ENCODE results near the gene DEXI. TPM values are rescaled to one million over a fixed set of nuclear protein-coding genes. Genes with fewer than 3 reads are reported as not detected.

Gene DEXI
- total and polyA plus RNA-seq, 2 of the 13 experiments (the other 11 are each of a cell fraction or from before 2014, with no cell fraction given): 51.5 to 70.4 TPM

- TF ChIP-seq, protein P1, sequence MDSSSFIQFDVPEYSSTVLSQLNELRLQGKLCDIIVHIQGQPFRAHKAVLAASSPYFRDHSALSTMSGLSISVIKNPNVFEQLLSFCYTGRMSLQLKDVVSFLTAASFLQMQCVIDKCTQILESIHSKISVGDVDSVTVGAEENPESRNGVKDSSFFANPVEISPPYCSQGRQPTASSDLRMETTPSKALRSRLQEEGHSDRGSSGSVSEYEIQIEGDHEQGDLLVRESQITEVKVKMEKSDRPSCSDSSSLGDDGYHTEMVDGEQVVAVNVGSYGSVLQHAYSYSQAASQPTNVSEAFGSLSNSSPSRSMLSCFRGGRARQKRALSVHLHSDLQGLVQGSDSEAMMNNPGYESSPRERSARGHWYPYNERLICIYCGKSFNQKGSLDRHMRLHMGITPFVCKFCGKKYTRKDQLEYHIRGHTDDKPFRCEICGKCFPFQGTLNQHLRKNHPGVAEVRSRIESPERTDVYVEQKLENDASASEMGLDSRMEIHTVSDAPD (CRISPR knock-in tag; IDR thresholded peaks at IDR 0.05): no peak
- TF ChIP-seq SALL1 (CRISPR knock-in tag; IDR thresholded peaks at IDR 0.05) (peak; percentile 47), ZNF180 (CRISPR knock-in tag; IDR thresholded peaks at IDR 0.05; ENCODE audit: borderline replicate concordance, low read depth) (no peak), ZNF234 (CRISPR knock-in tag; conservative IDR thresholded peaks at IDR 0.05) (no peak), ZXDC (CRISPR knock-in tag; IDR thresholded peaks at IDR 0.05) (no peak), NFE2L1 (CRISPR knock-in tag; IDR thresholded peaks at IDR 0.05; ENCODE audit: borderline replicate concordance) (no peak), FOSL1 (CRISPR knock-in tag; IDR thresholded peaks at IDR 0.05; ENCODE audit: borderline replicate concordance) (no peak), RXRA (CRISPR knock-in tag; IDR thresholded peaks at IDR 0.05) (no peak), XRCC5 (optimal IDR thresholded peaks at IDR 0.05; ENCODE audit: low read length) (peak; percentile 37), MIER2 (CRISPR knock-in tag; IDR thresholded peaks at IDR 0.05) (no peak), ZNF556 (CRISPR knock-in tag; IDR thresholded peaks at IDR 0.05; ENCODE audit: borderline replicate concordance) (0 out of 2 replicates have a peak, but pooled peaks have one; percentile 41), SMAD9 (CRISPR knock-in tag; IDR thresholded peaks at IDR 0.05) (no peak), RBM22 (optimal IDR thresholded peaks at IDR 0.05; ENCODE audit: low read length) (no peak), GATAD1 (CRISPR knock-in tag; IDR thresholded peaks at IDR 0.05) (no peak)
- TF ChIP-seq, protein P2, sequence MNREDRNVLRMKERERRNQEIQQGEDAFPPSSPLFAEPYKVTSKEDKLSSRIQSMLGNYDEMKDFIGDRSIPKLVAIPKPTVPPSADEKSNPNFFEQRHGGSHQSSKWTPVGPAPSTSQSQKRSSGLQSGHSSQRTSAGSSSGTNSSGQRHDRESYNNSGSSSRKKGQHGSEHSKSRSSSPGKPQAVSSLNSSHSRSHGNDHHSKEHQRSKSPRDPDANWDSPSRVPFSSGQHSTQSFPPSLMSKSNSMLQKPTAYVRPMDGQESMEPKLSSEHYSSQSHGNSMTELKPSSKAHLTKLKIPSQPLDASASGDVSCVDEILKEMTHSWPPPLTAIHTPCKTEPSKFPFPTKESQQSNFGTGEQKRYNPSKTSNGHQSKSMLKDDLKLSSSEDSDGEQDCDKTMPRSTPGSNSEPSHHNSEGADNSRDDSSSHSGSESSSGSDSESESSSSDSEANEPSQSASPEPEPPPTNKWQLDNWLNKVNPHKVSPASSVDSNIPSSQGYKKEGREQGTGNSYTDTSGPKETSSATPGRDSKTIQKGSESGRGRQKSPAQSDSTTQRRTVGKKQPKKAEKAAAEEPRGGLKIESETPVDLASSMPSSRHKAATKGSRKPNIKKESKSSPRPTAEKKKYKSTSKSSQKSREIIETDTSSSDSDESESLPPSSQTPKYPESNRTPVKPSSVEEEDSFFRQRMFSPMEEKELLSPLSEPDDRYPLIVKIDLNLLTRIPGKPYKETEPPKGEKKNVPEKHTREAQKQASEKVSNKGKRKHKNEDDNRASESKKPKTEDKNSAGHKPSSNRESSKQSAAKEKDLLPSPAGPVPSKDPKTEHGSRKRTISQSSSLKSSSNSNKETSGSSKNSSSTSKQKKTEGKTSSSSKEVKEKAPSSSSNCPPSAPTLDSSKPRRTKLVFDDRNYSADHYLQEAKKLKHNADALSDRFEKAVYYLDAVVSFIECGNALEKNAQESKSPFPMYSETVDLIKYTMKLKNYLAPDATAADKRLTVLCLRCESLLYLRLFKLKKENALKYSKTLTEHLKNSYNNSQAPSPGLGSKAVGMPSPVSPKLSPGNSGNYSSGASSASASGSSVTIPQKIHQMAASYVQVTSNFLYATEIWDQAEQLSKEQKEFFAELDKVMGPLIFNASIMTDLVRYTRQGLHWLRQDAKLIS (CRISPR knock-in tag; IDR thresholded peaks at IDR 0.05): no peak
- TF ChIP-seq, protein P3, sequence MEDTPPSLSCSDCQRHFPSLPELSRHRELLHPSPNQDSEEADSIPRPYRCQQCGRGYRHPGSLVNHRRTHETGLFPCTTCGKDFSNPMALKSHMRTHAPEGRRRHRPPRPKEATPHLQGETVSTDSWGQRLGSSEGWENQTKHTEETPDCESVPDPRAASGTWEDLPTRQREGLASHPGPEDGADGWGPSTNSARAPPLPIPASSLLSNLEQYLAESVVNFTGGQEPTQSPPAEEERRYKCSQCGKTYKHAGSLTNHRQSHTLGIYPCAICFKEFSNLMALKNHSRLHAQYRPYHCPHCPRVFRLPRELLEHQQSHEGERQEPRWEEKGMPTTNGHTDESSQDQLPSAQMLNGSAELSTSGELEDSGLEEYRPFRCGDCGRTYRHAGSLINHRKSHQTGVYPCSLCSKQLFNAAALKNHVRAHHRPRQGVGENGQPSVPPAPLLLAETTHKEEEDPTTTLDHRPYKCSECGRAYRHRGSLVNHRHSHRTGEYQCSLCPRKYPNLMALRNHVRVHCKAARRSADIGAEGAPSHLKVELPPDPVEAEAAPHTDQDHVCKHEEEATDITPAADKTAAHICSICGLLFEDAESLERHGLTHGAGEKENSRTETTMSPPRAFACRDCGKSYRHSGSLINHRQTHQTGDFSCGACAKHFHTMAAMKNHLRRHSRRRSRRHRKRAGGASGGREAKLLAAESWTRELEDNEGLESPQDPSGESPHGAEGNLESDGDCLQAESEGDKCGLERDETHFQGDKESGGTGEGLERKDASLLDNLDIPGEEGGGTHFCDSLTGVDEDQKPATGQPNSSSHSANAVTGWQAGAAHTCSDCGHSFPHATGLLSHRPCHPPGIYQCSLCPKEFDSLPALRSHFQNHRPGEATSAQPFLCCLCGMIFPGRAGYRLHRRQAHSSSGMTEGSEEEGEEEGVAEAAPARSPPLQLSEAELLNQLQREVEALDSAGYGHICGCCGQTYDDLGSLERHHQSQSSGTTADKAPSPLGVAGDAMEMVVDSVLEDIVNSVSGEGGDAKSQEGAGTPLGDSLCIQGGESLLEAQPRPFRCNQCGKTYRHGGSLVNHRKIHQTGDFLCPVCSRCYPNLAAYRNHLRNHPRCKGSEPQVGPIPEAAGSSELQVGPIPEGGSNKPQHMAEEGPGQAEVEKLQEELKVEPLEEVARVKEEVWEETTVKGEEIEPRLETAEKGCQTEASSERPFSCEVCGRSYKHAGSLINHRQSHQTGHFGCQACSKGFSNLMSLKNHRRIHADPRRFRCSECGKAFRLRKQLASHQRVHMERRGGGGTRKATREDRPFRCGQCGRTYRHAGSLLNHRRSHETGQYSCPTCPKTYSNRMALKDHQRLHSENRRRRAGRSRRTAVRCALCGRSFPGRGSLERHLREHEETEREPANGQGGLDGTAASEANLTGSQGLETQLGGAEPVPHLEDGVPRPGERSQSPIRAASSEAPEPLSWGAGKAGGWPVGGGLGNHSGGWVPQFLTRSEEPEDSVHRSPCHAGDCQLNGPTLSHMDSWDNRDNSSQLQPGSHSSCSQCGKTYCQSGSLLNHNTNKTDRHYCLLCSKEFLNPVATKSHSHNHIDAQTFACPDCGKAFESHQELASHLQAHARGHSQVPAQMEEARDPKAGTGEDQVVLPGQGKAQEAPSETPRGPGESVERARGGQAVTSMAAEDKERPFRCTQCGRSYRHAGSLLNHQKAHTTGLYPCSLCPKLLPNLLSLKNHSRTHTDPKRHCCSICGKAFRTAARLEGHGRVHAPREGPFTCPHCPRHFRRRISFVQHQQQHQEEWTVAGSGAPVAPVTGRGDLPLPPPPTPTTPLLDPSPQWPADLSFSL (CRISPR knock-in tag; IDR thresholded peaks at IDR 0.05): peak; percentile 40; the same call in 1 of the 2 replicates
Measured at GRCh38 chr16:10978871-10979446, 36.7 kb upstream of the DEXI start (continued).
